ENCODE data around the gene ALDOB.

ALDOB gene

GRCh38 chr9:101435601-101436079 lies at the start of gene ALDOB:
Gene ALDOB (minus strand): TSS chr9:101435774. CDS start chr9:101430887, 4,887 bp downstream.
- DNase-seq (ENCODE audit: low read depth in 3 of 3): no peak

- no peak for DNase-seq (ENCODE audit: low read depth in 3 of 3)
Measured at GRCh38 chr9:101484046-101484445, 48.5 kb upstream of the ALDOB start.

DNA sequence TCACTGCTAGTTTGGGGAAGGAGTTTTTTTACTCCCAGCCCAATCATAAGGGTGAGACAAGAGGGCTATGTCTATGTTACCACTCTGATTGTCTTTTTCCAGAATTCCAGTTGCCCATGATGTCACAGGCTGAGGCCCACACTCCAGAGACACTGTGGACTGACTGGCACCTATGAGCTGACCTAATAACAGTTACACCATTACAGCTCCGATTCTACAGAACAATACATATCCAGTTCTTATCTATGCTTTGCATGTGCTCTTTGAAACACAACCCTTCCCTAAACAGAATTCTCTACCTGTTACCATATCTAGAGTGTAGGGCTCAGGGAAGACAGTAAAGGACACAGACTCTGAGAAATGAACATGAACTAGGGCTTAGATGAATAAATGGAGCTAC lies 45.7 kb upstream of the ALDOB start:
- DNase-seq (ENCODE audit: low read depth in 3 of 3): no peak

GRCh38 chr9:101480386-101480785 lies 44.8 kb upstream of the ALDOB start:
- no peak for DNase-seq (ENCODE audit: low read depth in 3 of 3)

GRCh38 chr9:101479338-101480030 lies 43.9 kb upstream of the ALDOB start:
- no peak for DNase-seq (ENCODE audit: low read depth in 3 of 3)

GRCh38 chr9:101478906-101479305 lies 43.3 kb upstream of the ALDOB start:
- DNase-seq (ENCODE audit: low read depth in 3 of 3): no peak

DNA sequence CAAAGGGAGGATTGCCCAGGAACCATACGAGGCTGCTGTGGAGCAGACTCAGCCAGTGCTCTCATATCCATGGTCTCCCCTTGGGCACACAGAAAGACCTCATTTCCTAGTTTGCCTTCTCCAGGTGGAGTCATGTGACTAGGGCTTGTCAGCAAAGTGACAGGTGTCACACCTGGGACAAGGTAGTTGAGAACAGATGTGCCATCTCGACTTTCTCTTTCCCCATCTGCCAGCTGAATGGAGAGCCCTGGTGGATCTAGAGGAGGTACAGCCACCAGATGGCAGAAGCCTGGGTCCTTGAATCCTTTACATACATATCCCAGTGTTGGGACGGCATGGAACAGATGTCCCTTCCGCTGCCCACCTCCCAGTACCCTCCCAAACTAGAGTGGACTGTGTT lies 42.9 kb upstream of the ALDOB start:
- no peak for DNase-seq (ENCODE audit: low read depth in 3 of 3)

DNA sequence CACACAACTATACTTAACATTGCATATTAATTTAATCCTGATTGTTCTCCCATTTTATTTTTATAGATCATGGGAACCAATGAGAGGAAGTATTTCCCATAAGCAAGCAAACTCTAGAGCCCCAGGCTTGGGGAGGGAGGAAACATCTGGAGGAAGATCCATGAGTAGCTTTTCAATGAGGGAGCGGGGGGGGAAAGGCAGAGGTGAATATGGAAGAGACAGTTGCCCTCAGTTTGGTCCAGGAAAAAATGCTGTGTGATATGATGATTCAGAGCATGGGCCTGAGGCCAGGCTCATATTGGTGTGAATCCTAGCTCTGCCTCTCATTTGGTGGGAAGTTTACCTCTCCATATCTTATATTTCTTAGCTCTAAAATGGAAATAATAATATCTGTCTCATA lies 42.2 kb upstream of the ALDOB start:
- DNase-seq (ENCODE audit: low read depth in 3 of 3): no peak

- no peak for DNase-seq (ENCODE audit: low read depth in 3 of 3)
Measured at GRCh38 chr9:101477214-101477613, 41.6 kb upstream of the ALDOB start.

DNA sequence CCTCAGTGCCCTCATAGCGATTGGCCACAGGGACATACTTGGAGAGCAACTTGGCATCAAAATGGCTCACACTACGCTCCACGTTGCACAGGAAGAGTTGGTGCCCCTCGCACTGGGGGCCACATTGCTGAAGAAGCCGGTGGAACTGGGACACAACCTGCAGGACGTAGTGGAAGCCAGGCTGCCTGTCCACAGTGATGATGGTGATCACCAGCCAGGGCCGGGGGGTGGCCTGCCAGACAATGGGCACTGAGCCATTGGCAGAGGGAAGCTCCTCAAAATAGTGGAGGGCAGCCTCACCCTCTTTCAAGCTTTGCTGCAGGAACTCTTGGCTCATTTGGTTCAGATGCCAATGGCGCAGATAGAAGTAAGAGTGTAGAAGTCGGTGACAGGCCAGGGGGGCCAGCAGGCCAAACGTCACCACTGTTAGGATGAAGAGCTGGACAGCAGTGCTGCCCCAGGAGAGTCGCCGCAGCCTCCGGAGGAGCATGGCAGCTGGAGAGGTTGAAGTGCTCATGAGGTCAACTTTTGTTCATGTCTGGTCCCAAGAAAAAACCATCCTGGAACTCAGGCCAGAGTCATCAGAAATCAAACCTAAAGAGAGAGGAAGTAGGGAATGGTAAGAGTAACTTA lies 41.1 kb upstream of the ALDOB start:
- DNase-seq (ENCODE audit: low read depth in 3 of 3): no peak

DNA sequence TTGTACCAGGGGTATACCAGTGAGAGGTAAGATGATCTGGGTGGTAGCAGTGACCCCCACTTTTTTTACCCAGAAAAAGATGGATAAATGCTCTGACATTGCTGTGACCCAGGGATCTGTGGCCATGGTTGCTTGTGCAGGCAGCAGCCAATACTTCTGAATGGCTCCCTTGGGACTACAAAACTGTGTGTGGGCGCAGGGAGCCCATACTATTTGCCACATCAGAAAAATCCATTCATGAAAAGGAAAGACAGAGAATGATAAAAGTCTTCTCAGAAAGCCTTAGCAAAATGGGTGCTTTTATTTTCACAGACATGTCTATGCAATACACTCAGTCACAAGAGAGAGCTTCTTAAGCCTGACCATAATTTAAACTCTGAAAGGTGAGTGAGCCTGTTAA lies 37.3 kb upstream of the ALDOB start:
- DNase-seq (ENCODE audit: low read depth in 3 of 3): no peak

DNA sequence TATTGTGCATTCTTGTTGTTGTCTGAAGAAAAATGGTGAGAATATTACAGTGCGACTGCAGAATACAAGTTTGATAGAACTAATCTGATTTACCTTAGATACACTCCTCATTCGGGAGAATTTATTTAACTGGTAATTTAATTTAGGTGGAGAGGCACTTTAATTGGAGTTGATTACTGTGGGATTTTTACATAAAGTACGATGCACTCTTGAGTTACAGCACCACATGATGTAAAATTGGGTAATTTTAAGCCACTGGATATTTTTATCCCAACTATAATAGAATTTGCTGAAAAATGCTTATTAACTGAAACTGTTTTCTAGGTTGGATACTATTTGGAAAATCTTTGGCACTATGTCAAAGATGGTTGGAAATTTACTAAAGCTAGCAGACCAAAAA lies 35.4 kb upstream of the ALDOB start:
- no peak for DNase-seq (ENCODE audit: low read depth in 3 of 3)

DNA sequence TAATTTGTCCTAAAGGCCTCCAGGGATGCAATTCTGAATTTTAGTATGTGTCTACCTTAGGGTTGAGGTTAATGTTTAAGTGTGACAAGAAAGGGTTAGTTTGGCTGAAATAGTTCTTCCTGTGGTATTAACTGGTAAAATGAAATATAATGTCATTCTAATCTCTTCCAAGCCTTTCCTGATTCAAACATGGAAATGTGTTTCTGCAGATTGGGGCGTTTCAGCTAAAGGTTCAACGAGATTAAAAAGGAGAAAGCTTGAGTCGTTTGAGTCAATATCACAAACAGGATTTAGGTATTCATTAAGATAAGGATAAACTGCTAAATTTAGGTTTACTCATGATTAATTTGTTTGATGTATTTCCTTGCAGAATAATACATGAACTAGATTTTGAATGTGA lies 34.4 kb upstream of the ALDOB start:
- DNase-seq (ENCODE audit: low read depth in 3 of 3): no peak

DNA sequence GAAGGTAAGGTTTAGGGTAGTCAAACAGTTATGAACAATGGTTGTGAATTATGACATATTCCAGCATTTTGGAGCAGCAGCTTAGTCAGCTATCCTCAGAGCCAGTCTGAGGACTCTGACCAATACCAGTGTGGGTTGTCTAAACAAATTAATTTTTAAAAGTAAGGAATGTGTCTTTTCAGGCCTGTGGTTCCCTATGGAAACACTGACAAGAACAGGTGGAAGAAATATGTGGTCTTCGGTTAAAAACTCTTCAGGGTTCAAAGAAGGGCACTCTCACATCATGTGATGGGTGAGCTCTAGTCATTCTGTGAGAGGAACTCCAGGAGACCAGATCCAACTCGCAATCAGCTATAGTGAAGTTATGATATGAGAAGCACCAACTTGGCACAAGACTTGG lies 33.5 kb upstream of the ALDOB start:
- DNase-seq (ENCODE audit: low read depth in 3 of 3): no peak

- no peak for DNase-seq (ENCODE audit: low read depth in 3 of 3)
Measured at GRCh38 chr9:101468116-101468515, 32.5 kb upstream of the ALDOB start.

- no peak for DNase-seq (ENCODE audit: low read depth in 3 of 3)
Measured at GRCh38 chr9:101467690-101468089, 32.1 kb upstream of the ALDOB start.

- DNase-seq (ENCODE audit: low read depth in 3 of 3): no peak
Measured at GRCh38 chr9:101466863-101467262, 31.3 kb upstream of the ALDOB start.

GRCh38 chr9:101465326-101465915 lies 29.8 kb upstream of the ALDOB start:
- DNase-seq (ENCODE audit: low read depth in 3 of 3): no peak

- DNase-seq (ENCODE audit: low read depth in 3 of 3): no peak
Measured at GRCh38 chr9:101463397-101463796, 27.8 kb upstream of the ALDOB start.

DNA sequence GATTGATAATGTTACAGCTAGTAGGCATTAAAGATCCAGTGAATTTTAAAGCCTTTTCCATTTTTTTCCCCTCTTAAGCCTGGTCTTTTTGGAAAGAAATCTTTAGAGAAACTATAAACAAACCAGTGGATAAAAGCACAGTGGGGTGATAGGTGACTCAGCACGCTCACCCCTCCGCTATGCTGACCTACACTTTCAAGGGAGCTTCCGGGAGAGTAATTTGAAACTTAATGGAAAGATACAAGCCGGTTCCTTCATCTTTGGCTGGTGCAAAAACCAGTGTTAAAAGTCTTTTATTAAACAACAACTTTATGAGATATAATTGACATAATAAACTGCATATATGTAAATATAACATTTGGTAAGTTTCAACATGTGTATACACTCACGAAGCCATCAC lies 27.0 kb upstream of the ALDOB start:
- DNase-seq (ENCODE audit: low read depth in 3 of 3): no peak

- DNase-seq (ENCODE audit: low read depth in 3 of 3): no peak
Measured at GRCh38 chr9:101460965-101461364, 25.4 kb upstream of the ALDOB start.

GRCh38 chr9:101458963-101459631 lies 23.5 kb upstream of the ALDOB start:
- DNase-seq (ENCODE audit: low read depth in 3 of 3): peak in 1 of 3 experiments; percentile 1

- DNase-seq (ENCODE audit: low read depth in 3 of 3): no peak
Measured at GRCh38 chr9:101457003-101457402, 21.4 kb upstream of the ALDOB start.

Measured in stimulated activated CD4-positive, alpha-beta T cell treated with anti-CD3 and anti-CD28 coated beads, TNF-alpha, amount 100 ng/mL, for 24 hours (primary cell).